HG03064 (cell line): ENCODE data around the gene TMEM140.
"Not testable (repeated sequence)": the region's sequence is repeated elsewhere in the genome, so short reads cannot be mapped to it uniquely, and the experiment has no call there.

ENCODE experiments used
- ATAC-seq: cut with Tn5 transposase; IDR thresholded peaks from one replicate; pipeline ENCODE4 v1.9.1; 2021; ENCODE audit warnings: low read depth; ENCODE audit not compliant: unreplicated experiment

The TMEM140 gene

GRCh38 chr7:135147899-135148721 lies at the start of gene TMEM140:
Gene TMEM140, plus strand, starts transcription at chr7:135148072. Its CDS starts 16,370 bp downstream, at chr7:135164442.
- ATAC-seq, result peak; percentile 59

- ATAC-seq, result no peak
Observed at GRCh38 chr7:135098391-135098790, 49.5 kb upstream of the TMEM140 start.

- no peak for ATAC-seq
Observed at GRCh38 chr7:135100856-135101255, 47.0 kb upstream of the TMEM140 start.

- peak; percentile 99 for ATAC-seq
Observed at GRCh38 chr7:135102372-135102771, 45.5 kb upstream of the TMEM140 start.

- no peak for ATAC-seq
Observed at GRCh38 chr7:135109562-135109961, 38.3 kb upstream of the TMEM140 start.

- ATAC-seq, result no peak
Observed at GRCh38 chr7:135109976-135110375, 37.9 kb upstream of the TMEM140 start.

GRCh38 chr7:135111379-135111778 lies 36.5 kb upstream of the TMEM140 start:
- no peak for ATAC-seq

- ATAC-seq, result no peak
Observed at GRCh38 chr7:135114622-135115021, 33.2 kb upstream of the TMEM140 start.

GRCh38 chr7:135117096-135117495 lies 30.8 kb upstream of the TMEM140 start:
- no peak for ATAC-seq

GRCh38 chr7:135121868-135122267 lies 26.0 kb upstream of the TMEM140 start:
- no peak for ATAC-seq

- not testable (repeated sequence) for ATAC-seq
Observed at GRCh38 chr7:135124631-135125030, 23.2 kb upstream of the TMEM140 start.

- ATAC-seq, result no peak
Observed at GRCh38 chr7:135128931-135129330, 18.9 kb upstream of the TMEM140 start.

GRCh38 chr7:135129579-135129978 lies 18.3 kb upstream of the TMEM140 start:
- no peak for ATAC-seq

- ATAC-seq, result no peak
Observed at GRCh38 chr7:135143885-135144668, 3.8 kb upstream of the TMEM140 start.

- no peak for ATAC-seq
Observed at GRCh38 chr7:135147341-135147898, 452 bp upstream of the TMEM140 start.

- no peak for ATAC-seq
Observed at GRCh38 chr7:135150072-135150782, 2.4 kb downstream of the TMEM140 start.

- ATAC-seq, result no peak
Observed at GRCh38 chr7:135151132-135151531, 3.3 kb downstream of the TMEM140 start.

GRCh38 chr7:135151533-135151932 lies 3.7 kb downstream of the TMEM140 start:
- no peak for ATAC-seq

GRCh38 chr7:135152442-135152841 lies 4.6 kb downstream of the TMEM140 start:
- ATAC-seq, result no peak

- no peak for ATAC-seq
Observed at GRCh38 chr7:135154734-135155133, 6.9 kb downstream of the TMEM140 start.

- ATAC-seq, result no peak
Observed at GRCh38 chr7:135156290-135156689, 8.4 kb downstream of the TMEM140 start.
